K562 (cell line): ENCODE measurements around the gene HOPX. TPM values are rescaled to one million over a fixed set of nuclear protein-coding genes. Genes with fewer than 3 reads are reported as not detected.

ENCODE experiments used
- ATAC-seq: fragments of 200-7000 bp; cut with Tn5 transposase; 3 replicates; pipeline ENCODE4 v1.9.1; 2020; ENCODE audit warnings: moderate library complexity
- BruUV-seq: library from RNA; stranded (reverse); fragments of 400-500 nt; replicated peaks from 2 replicates; lab custom pipeline; 2021; lab: Mats Ljungman, UMichigan
- CTCF ChIA-PET: fragments of 300-600 bp; formaldehyde crosslinking; extraction: SDS; loops from one replicate; lab custom pipeline; 2021; ENCODE audit warnings: low intra/inter-chr PET ratio; lab: Yijun Ruan, JAX
- POLR2A ChIA-PET: fragments of 300-600, 350-650 bp; sonication (Branson Sonifier 250); formaldehyde crosslinking; extraction: SDS; loops from one replicate; lab custom pipeline; 2021; ENCODE audit warnings: antibody characterized with exemption, inconsistent platforms; lab: Yijun Ruan, JAX
- DNase-seq, 4 experiments: peaks; one replicate each; pipeline versions ENCODE4 v3.0.0 to v3.0.0-alpha.2; 2011 to 2018; ENCODE audit warnings: low spot score in 3 of 4, mixed read lengths in 3 of 4; ENCODE audit errors: extremely low read depth in 1 of 4
- FAIRE-seq: peaks from 2 replicates; lab custom pipeline; 2011; peaks lifted over from hg19 to GRCh38; lab: Jason Lieb, UNC
- H2AFZ ChIP-seq: 2 replicates; pipeline ENCODE4 v1.6.0; 2011; ENCODE audit warnings: low read depth, low read length, control low read depth, inconsistent platforms
- H3K27ac ChIP-seq: fragments of 200-600 bp; 3 replicates; pipeline ENCODE4 v1.8.0; 2011; ENCODE audit warnings: low read depth, mild to moderate bottlenecking, control low read depth, inconsistent platforms, low read length, moderate library complexity, mixed read lengths; ENCODE audit errors: extremely low read depth
- H3K27me3 ChIP-seq, 2 experiments: fragments of 300-600 bp in 1 of 2; 2 replicates in 1 of 2; 3 replicates in 1 of 2; pipeline versions ENCODE4 v1.6.0 to v1.8.0; 2011; ENCODE audit warnings: inconsistent platforms in 2 of 2, low read length in 2 of 2, mild to moderate bottlenecking in 1 of 2, mixed read lengths in 1 of 2, moderate library complexity in 1 of 2; ENCODE audit not compliant: control insufficient read depth in 2 of 2, insufficient read depth in 2 of 2
- H3K36me3 ChIP-seq: fragments of 300-600 bp; 3 replicates; pipeline ENCODE4 v1.8.0; 2011; ENCODE audit warnings: mild to moderate bottlenecking, low read length, inconsistent platforms; ENCODE audit not compliant: control insufficient read depth, insufficient read depth
- H3K4me1 ChIP-seq, 2 experiments: fragments of 200-600 bp in 1 of 2; replicated peaks in 1 of 2; 2 replicates in 1 of 2; 3 replicates in 1 of 2; pipeline versions ENCODE4 v1.5.1 to v1.8.0; 2011; ENCODE audit warnings: inconsistent platforms in 2 of 2, low read length in 2 of 2, mild to moderate bottlenecking in 1 of 2, mixed read lengths in 1 of 2, moderate library complexity in 1 of 2; ENCODE audit not compliant: control insufficient read depth in 2 of 2, insufficient read depth in 2 of 2
- H3K4me2 ChIP-seq: 2 replicates; pipeline ENCODE4 v1.6.1; 2011; ENCODE audit warnings: low read length, control low read depth, inconsistent platforms, mixed read lengths; ENCODE audit not compliant: insufficient read depth
- H3K4me3 ChIP-seq: fragments of 200-600 bp; sonication (generic), shearing (Covaris generic); 2 replicates; pipeline ENCODE4 v1.5.1; 2016; ENCODE audit warnings: control low read depth, inconsistent platforms
- H3K79me2 ChIP-seq: fragments of 200-600 bp; 3 replicates; pipeline ENCODE4 v1.8.0; 2011; ENCODE audit warnings: low read length, inconsistent platforms; ENCODE audit not compliant: control insufficient read depth, insufficient read depth
- H3K9ac ChIP-seq, 2 experiments: 2 replicates each; pipeline versions ENCODE4 v1.6.0 to v1.6.1; 2011; ENCODE audit warnings: low read depth in 2 of 2, low read length in 2 of 2, control low read depth in 1 of 2, inconsistent platforms in 1 of 2, mild to moderate bottlenecking in 1 of 2, mixed read lengths in 1 of 2; ENCODE audit not compliant: insufficient read depth in 1 of 2
- H3K9me1 ChIP-seq: one replicate; pipeline ENCODE4 v1.6.0; 2011; ENCODE audit warnings: inconsistent platforms, mild to moderate bottlenecking, low read length, moderate library complexity; ENCODE audit not compliant: control insufficient read depth, insufficient read depth
- H3K9me3 ChIP-seq: replicated peaks from 2 replicates; pipeline ENCODE4 v1.5.1; 2011; ENCODE audit warnings: low read depth, low read length, inconsistent platforms; ENCODE audit not compliant: control insufficient read depth, insufficient read depth
- H4K20me1 ChIP-seq: replicated peaks from 2 replicates; pipeline ENCODE4 v1.6.1; 2011; ENCODE audit warnings: low read length, inconsistent platforms, mixed read lengths; ENCODE audit not compliant: control insufficient read depth, insufficient read depth
- BRF1 ChIP-seq: IDR thresholded peaks from 3 replicates; pipeline ENCODE4 v1.6.1; 2011; ENCODE audit warnings: borderline replicate concordance, mild to moderate bottlenecking; ENCODE audit not compliant: insufficient read length; ENCODE audit errors: extremely low read depth
- C11orf30 ChIP-seq: fragments of 450-650 bp; IDR thresholded peaks from 2 replicates; pipeline ENCODE4 v1.6.1; 2016; ENCODE audit warnings: low read depth, mild to moderate bottlenecking
- CTCF ChIP-seq, 3 experiments: IDR thresholded peaks in 2 of 3; conservative IDR thresholded peaks in 1 of 3; 2 replicates each; pipeline ENCODE4 v1.5.1; 2011 to 2012; ENCODE audit warnings: low read length in 3 of 3, mild to moderate bottlenecking in 3 of 3, control low read depth in 2 of 3, improper control_type of control experiment in 1 of 3, inconsistent platforms in 1 of 3, low read depth in 1 of 3, mixed read lengths in 1 of 3, moderate library complexity in 1 of 3; ENCODE audit not compliant: insufficient read depth in 2 of 3
- JUND ChIP-seq, 2 experiments: IDR thresholded peaks; 2 replicates in 1 of 2; 3 replicates in 1 of 2; pipeline ENCODE4 v1.6.1; 2011; ENCODE audit warnings: borderline replicate concordance in 2 of 2, low read depth in 2 of 2, low read length in 2 of 2, improper control_type of control experiment in 1 of 2, missing biosample characterization in 1 of 2, missing genetic modification characterization in 1 of 2, missing genetic modification reagents in 1 of 2
- KDM1A ChIP-seq, 2 experiments: fragments of 450-650 bp; IDR thresholded peaks; 2 replicates each; pipeline ENCODE4 v1.6.1; 2016; ENCODE audit warnings: mild to moderate bottlenecking in 2 of 2
- L3MBTL2 ChIP-seq: fragments of 450-650 bp; IDR thresholded peaks from 2 replicates; pipeline ENCODE4 v1.6.1; 2016; ENCODE audit warnings: mild to moderate bottlenecking, moderate library complexity
- MAFF ChIP-seq: IDR thresholded peaks from 2 replicates; pipeline ENCODE4 v1.6.1; 2012; ENCODE audit warnings: low read length, improper control_type of control experiment
- MAFG ChIP-seq: fragments of 450-650 bp; conservative IDR thresholded peaks from 2 replicates; pipeline ENCODE4 v1.6.1; 2016; ENCODE audit warnings: missing genetic modification characterization, missing compliant biosample characterization
- MAFK ChIP-seq: IDR thresholded peaks from 2 replicates; pipeline ENCODE4 v1.6.1; 2011; ENCODE audit warnings: low read length, improper control_type of control experiment
- RCOR1 ChIP-seq, 2 experiments: IDR thresholded peaks; 2 replicates each; pipeline ENCODE4 v1.6.1; 2012; ENCODE audit warnings: low read depth in 2 of 2, low read length in 2 of 2, borderline replicate concordance in 1 of 2, improper control_type of control experiment in 1 of 2
- ZNF3 ChIP-seq: fragments of 250-450 bp; sonication (Bioruptor Pico); IDR thresholded peaks from 2 replicates; pipeline ENCODE4 v1.5.0; 2021; ENCODE audit warnings: mild to moderate bottlenecking, moderate library complexity
- ZNF316 ChIP-seq: fragments of 450-650 bp; IDR thresholded peaks from 2 replicates; pipeline ENCODE4 v1.6.1; 2016
- WGBS: fragments of 100-300 bp; shearing (Covaris generic); methylation state at CpG from one replicate; pipeline ENCODE4 v1.1.6; 2016; ENCODE audit warnings: low coverage, mixed read lengths; ENCODE audit not compliant: insufficient coverage; ENCODE audit errors: missing lambda C conversion rate; 5-methylcytosine and 5-hydroxymethylcytosine counted together
- in situ Hi-C: fragments of 300-500 bp; cut with MboI; formaldehyde crosslinking; loops from 4 replicates; pipeline ENCODE4 v1.15.0; 2018; ENCODE audit warnings: inconsistent platforms, mixed read lengths
- intact Hi-C: fragments of 100-400 bp; cut with micrococcal nuclease; formaldehyde crosslinking; loops from 2 replicates; pipeline ENCODE4 v1.14.2; 2022
- polyA plus RNA-seq, 8 experiments: library from polyadenylated mRNA; depleted of rRNA in 4 of 8; stranded (reverse) in 5 of 8; unstranded in 3 of 8; fragments of >200 nt; fragmentation: Nextera tagmentation in 2 of 8; fragmentation: Illumina TruSeq in 1 of 8; extraction: Ambion mirVana in 2 of 8; extraction: Trizol in 1 of 8; gene quantifications; 2 replicates each; pipeline versions ENCODE4 v1.2.1 to v1.2.3, GENCODE V29; 2011 to 2014; ENCODE audit warnings: inconsistent platforms in 1 of 8, missing spikeins in 1 of 8
- total RNA-seq, 7 experiments: library from RNA; depleted of rRNA in 6 of 7; stranded (reverse); fragments of >200 nt in 6 of 7; fragmentation: Illumina TruSeq in 2 of 7; extraction: Trizol in 2 of 7; gene quantifications; 2 replicates each; pipeline versions ENCODE4 v1.2.1 to v1.2.3, GENCODE V29; 2011 to 2021; ENCODE audit warnings: low replicate concordance in 1 of 7

The HOPX gene
- total and polyA plus RNA-seq, 9 of the 15 experiments (the other 6 are each of a cell fraction or from before 2014, with no cell fraction given): 0.24 TPM; not detected in 8

- H3K4me2 ChIP-seq: no peak overlapping the region
- no peak for TF ChIP-seq CTCF (IDR thresholded peaks at IDR 0.05 in 2 of 3, conservative IDR thresholded peaks at IDR 0.05 in 1 of 3; ENCODE audit: insufficient read depth in 2 of 3, low read depth in 1 of 3, low read length in 3 of 3)
- no peak for TF ChIP-seq RCOR1 (IDR thresholded peaks at IDR 0.05; ENCODE audit: borderline replicate concordance in 1 of 2, low read depth in 2 of 2, low read length in 2 of 2)
- peak; percentile 70 for TF ChIP-seq C11orf30
- no peak for TF ChIP-seq BRF1
- TF ChIP-seq MAFF: peak; percentile 88
- TF ChIP-seq MAFG: peak; percentile 74
- no peak for TF ChIP-seq L3MBTL2
- TF ChIP-seq JUND (IDR thresholded peaks at IDR 0.05; ENCODE audit: borderline replicate concordance, low read depth, low read length): no peak
- TF ChIP-seq JUND (tag; IDR thresholded peaks at IDR 0.05; ENCODE audit: borderline replicate concordance, low read depth, low read length): no peak
- peak; percentile 85 for TF ChIP-seq MAFK
- TF ChIP-seq KDM1A (IDR thresholded peaks at IDR 0.05): no peak
- no peak for TF ChIP-seq ZNF3 (CRISPR knock-in tag)
- peak; percentile 84 for TF ChIP-seq ZNF316
- H3K9me3 ChIP-seq: no peaks in the 10 kb centered on the region
Observed at GRCh38 chr4:56628592-56628991, 52.5 kb downstream of the HOPX start.

More at GRCh38 chr4:56628592-56628991, 52.5 kb downstream of the HOPX start:
- POLR2A ChIA-PET: no interaction called here
- no peaks in the 10 kb centered on the region for H3K79me2 ChIP-seq
- 0% methylated on average over 1 of the region's 1 CpG for WGBS
- DNase-seq: no peak
- H3K36me3 ChIP-seq: no peaks in the 10 kb centered on the region
- no peaks in the 10 kb centered on the region for H3K4me1 ChIP-seq
- H3K4me3 ChIP-seq: no peak overlapping the region
- no peak for FAIRE-seq
- no peak for ATAC-seq
- H3K9ac ChIP-seq: no peak overlapping the region
- BruUV-seq: no TSS peak
- no peak overlapping the region for H3K27ac ChIP-seq
- H3K27me3 ChIP-seq: no peaks in the 10 kb centered on the region
- intact Hi-C loops: no loop called here
- no peaks in the 10 kb centered on the region for H3K9me1 ChIP-seq
- H2AFZ ChIP-seq: no peak overlapping the region
- no peaks in the 10 kb centered on the region for H4K20me1 ChIP-seq
- in situ Hi-C loops: no loop called here
- CTCF ChIA-PET: no interaction called here
